Prostate gland (tissue), 2 donors: Measurements from ENCODE around the gene ATP6V0D1.

Experiments used
- CTCF ChIP-seq, 4 experiments: fragments of 200-600 bp in 2 of 4; fragments of 450-650 bp in 2 of 4; sonication (generic) in 2 of 4; IDR thresholded peaks; 1 replicate in 3 of 4; 2 replicates in 1 of 4; pipeline ENCODE4 v1.5.1; 2016 to 2019; ENCODE audit warnings: antibody characterized with exemption in 4 of 4, mild to moderate bottlenecking in 2 of 4, moderate library complexity in 2 of 4
- POLR2A ChIP-seq: fragments of 450-650 bp; IDR thresholded peaks from one replicate; pipeline ENCODE4 v1.6.1; 2016; ENCODE audit warnings: antibody characterized with exemption, mild to moderate bottlenecking
- POLR2AphosphoS5 ChIP-seq: sonication (generic); formaldehyde crosslinking; IDR thresholded peaks from one replicate; pipeline ENCODE4 v1.6.1; 2017; ENCODE audit warnings: antibody characterized with exemption

GRCh38 chr16:67525176-67525860 is 44.4 kb upstream of the ATP6V0D1 start:
- TF ChIP-seq CTCF (IDR thresholded peaks at IDR 0.05): no peak
- no peak for TF ChIP-seq POLR2A
- no peak for TF ChIP-seq POLR2AphosphoS5
